Neutrophil (primary cell): ENCODE results near the gene PPIL1.

ENCODE experiments used
- H3K27ac ChIP-seq: fragments of 200-600 bp; sonication (generic); 2 replicates; pipeline ENCODE4 v1.5.1; 2016; ENCODE audit warnings: mild to moderate bottlenecking, moderate library complexity
- H3K27me3 ChIP-seq: fragments of 200-600 bp; sonication (generic); 2 replicates; pipeline ENCODE4 v1.6.0; 2016; ENCODE audit warnings: mild to moderate bottlenecking
- H3K36me3 ChIP-seq: fragments of 200-600 bp; sonication (generic); 2 replicates; pipeline ENCODE4 v1.5.1; 2017
- H3K4me1 ChIP-seq, 2 experiments: fragments of 200-600 bp in 1 of 2; sonication (generic) in 1 of 2; 1 replicate in 1 of 2; 2 replicates in 1 of 2; pipeline versions ENCODE4 v1.5.1 to v1.6.1; 2013 to 2016; ENCODE audit warnings: low read depth in 1 of 2, low read length in 1 of 2, mild to moderate bottlenecking in 1 of 2, moderate library complexity in 1 of 2; ENCODE audit not compliant: control insufficient read depth in 1 of 2, insufficient read depth in 1 of 2
- H3K4me3 ChIP-seq, 2 experiments: fragments of 200-600 bp in 1 of 2; sonication (generic) in 1 of 2; 1 replicate in 1 of 2; 2 replicates in 1 of 2; pipeline ENCODE4 v1.5.1; 2013 to 2016; ENCODE audit warnings: low read depth in 1 of 2, low read length in 1 of 2, mild to moderate bottlenecking in 1 of 2, moderate library complexity in 1 of 2
- H3K9me3 ChIP-seq: fragments of 200-600 bp; sonication (generic); 2 replicates; pipeline ENCODE4 v1.5.1; 2016
- TF ChIP-seq, protein P1 (sequence below): fragments of 200-600 bp; sonication (generic); IDR thresholded peaks from 2 replicates; pipeline ENCODE4 v1.5.1; 2016; ENCODE audit warnings: antibody characterized with exemption

PPIL1 gene

DNA sequence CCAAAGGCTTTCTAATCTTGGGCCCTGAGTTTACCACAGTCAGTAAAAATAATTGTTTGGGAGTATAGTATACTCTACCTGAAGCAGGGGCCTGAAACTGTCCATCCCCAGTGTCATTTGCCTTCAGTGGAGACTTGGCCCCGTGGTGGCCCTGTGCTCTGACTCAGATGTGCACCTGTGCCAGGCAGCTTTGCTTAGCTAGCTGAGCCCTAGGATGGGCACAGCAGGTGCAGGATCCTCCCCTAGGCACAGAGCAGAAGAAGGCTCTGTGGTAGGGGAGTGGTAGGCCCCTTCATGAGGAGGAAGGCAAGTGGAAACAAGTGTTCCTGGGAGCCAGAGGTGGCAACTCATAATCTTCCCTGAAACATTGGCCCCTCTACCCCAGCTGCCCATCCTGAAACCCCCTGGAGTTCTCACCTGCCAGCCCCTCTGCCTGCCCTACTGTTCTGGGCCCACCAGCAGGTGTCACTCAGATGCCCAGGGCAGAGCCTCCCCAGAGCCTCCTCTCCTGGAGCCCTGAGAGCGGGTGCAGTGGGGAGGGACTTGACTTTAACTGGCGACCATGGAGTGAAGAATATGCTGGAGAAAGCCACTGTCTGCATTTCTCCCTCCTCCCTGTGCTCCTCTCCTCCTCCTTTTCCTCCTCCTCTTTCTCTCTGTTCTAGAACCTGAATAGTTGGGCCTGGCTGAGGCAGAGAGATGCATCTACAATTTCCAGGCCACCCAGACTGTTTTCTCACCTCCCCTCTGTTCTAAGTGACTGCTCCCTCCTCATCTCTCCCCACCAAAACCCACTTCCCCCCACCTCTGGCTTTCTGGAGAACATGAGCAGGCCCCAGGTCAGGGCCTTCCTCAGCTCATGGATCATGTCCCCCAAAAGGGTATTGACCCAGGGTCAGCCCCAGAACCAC, 38.2 kb downstream of the PPIL1 start:
- no peaks in the 10 kb centered on the region for H3K9me3 ChIP-seq
- H3K27ac ChIP-seq: no peak overlapping the region
- TF ChIP-seq, protein P1, sequence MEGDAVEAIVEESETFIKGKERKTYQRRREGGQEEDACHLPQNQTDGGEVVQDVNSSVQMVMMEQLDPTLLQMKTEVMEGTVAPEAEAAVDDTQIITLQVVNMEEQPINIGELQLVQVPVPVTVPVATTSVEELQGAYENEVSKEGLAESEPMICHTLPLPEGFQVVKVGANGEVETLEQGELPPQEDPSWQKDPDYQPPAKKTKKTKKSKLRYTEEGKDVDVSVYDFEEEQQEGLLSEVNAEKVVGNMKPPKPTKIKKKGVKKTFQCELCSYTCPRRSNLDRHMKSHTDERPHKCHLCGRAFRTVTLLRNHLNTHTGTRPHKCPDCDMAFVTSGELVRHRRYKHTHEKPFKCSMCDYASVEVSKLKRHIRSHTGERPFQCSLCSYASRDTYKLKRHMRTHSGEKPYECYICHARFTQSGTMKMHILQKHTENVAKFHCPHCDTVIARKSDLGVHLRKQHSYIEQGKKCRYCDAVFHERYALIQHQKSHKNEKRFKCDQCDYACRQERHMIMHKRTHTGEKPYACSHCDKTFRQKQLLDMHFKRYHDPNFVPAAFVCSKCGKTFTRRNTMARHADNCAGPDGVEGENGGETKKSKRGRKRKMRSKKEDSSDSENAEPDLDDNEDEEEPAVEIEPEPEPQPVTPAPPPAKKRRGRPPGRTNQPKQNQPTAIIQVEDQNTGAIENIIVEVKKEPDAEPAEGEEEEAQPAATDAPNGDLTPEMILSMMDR: no peak
- peaks cover 16 to 27% of the 10 kb centered on the region in 2 experiments for H3K4me1 ChIP-seq
- H3K4me3 ChIP-seq: no peak overlapping the region
- no peaks in the 10 kb centered on the region for H3K36me3 ChIP-seq
- H3K27me3 ChIP-seq: peaks cover 53% of the 10 kb centered on the region

DNA sequence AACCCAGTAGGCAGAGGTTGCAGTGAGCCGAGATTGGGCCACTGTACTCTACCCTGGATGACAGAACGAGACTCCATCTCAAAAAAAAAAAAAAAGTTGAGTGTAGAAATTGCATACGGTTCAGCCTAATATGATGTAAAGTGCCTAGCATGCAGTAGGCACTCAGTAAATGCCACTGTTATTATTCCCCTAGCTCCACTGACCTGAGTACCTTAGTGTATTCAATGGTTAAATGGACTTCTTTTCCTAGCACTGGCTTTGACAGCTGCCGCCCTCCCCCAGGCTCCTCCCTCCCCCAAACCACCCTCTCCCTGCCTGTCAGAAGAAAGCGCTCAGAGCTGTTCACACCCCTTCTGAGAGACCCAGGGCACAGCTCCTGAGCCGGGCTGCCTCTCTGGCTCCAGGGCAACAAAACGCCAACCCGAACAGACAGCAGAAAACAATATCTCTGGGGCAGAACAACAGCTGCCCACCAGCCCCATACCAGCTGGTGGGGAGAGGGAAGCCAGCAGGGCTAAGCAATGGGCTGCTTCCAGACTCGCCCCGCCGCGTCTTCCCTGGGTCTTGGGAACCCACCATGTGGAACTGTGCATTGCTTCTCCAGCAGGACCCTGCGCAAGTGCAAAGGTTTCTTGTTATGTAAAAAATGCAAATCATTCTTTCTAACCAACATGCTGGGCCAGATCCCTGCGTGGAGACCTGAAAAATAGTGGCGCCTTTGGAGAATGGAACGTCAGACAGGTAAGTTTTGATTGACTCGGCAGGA, 39.8 kb downstream of the PPIL1 start:
- H3K27ac ChIP-seq: no peak overlapping the region
- no peaks in the 10 kb centered on the region for H3K9me3 ChIP-seq
- peaks cover 37% of the 10 kb centered on the region for H3K27me3 ChIP-seq
- no peaks in the 10 kb centered on the region for H3K36me3 ChIP-seq
- peaks cover 7 to 16% of the 10 kb centered on the region in 2 experiments for H3K4me1 ChIP-seq
- H3K4me3 ChIP-seq: no peak overlapping the region
- TF ChIP-seq, protein P1: no peak

DNA sequence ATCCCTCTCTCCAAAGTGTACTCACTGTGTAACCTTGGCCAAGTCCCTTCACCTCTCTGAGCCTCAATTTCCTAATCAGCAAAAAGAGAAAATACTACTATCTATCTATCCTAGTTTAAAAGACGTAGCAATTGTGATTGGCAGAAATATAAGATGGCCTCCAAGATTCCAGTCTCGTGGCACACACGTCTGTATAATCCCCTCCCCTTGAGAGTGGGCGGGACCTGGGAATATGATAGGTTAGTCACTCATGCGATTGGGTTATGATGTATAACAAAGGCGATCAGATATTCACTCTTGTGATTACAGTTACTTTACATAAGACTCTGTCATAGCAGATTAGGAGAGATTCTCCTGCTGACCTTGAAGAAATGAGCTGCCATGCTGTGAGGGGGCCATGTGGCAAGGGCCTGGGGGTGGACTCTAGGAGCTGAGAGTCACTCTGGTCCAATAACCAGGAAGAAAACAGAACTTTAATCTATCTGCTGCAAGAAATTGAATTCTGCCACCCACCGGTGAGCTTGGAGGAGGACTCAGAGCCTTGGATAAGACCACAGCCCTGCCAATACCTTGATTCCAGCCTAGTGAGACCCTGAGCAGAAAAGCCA, 41.3 kb downstream of the PPIL1 start:
- peaks cover 23% of the 10 kb centered on the region for H3K27me3 ChIP-seq
- no peak overlapping the region for H3K4me3 ChIP-seq
- H3K9me3 ChIP-seq: no peaks in the 10 kb centered on the region
- TF ChIP-seq, protein P1: no peak
- H3K27ac ChIP-seq: no peak overlapping the region
- H3K4me1 ChIP-seq: peaks cover 4 to 9% of the 10 kb centered on the region in 2 experiments
- no peaks in the 10 kb centered on the region for H3K36me3 ChIP-seq

DNA sequence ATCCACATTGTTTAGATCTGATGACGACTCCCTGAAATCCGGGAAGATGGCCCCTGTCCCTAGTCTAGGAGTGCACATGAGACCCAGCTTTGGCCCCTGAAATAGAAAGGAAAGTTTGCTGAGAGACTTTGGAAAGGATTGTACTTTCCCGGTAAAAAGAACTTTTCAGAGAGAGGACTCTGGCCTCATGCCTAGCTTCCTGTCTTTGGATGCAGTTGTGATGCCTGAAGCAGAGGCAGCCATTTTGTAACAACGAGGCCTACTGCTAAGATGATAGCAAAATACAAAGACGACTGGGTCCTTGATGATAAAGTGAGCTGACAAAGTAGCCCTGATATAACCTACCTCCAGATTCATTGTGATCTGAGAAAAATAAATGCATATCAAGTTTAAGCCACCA, 42.3 kb downstream of the PPIL1 start:
- TF ChIP-seq, protein P1: no peak
- peaks cover 16% of the 10 kb centered on the region for H3K27me3 ChIP-seq
- peaks cover 7 to 13% of the 10 kb centered on the region in 2 experiments for H3K4me1 ChIP-seq

DNA sequence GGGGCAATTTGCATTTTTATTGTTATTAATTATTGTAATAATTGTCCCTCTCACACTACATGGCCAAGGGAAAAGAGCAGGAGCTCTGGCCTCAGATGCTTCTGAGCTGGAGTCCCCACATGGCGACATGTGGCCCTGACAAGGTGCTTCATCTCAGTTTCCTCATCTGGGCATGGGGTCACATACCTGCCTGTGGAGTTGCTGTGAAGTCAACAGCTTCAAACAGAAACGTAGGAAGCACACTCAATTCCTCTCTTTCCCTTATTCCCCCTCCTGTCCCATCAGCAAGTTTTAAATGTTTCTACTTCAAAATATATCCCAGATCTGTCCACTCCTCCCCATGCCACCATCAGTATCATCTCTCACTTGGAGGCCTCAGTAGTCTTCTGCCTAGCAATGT, 44.0 kb downstream of the PPIL1 start:
- TF ChIP-seq, protein P1: no peak
- H3K9me3 ChIP-seq: no peaks in the 10 kb centered on the region
- no peak overlapping the region for H3K4me3 ChIP-seq
- no peak overlapping the region for H3K27ac ChIP-seq
- peaks cover 8% of the 10 kb centered on the region for H3K27me3 ChIP-seq
- H3K36me3 ChIP-seq: no peaks in the 10 kb centered on the region
- H3K4me1 ChIP-seq: peaks cover 7 to 15% of the 10 kb centered on the region in 2 experiments

More for the DNA sequence above, 42.3 kb downstream of the PPIL1 start:
- Histone ChIP-seq H3K4me3 (no peak overlapping the region), H3K36me3 (no peaks in the 10 kb centered on the region), H3K27ac (no peak overlapping the region), H3K9me3 (no peaks in the 10 kb centered on the region)
